Measurements from ENCODE around the gene NFYB. TPM values are rescaled to one million over a fixed set of nuclear protein-coding genes. Genes with fewer than 3 reads are reported as not detected.
"Not testable (repeated sequence)": the region's sequence is repeated elsewhere in the genome, so short reads cannot be mapped to it uniquely, and the experiment has no call there.

Gene NFYB
- total RNA-seq, 1 donor from 2014 or later: 21.6 TPM

DNA sequence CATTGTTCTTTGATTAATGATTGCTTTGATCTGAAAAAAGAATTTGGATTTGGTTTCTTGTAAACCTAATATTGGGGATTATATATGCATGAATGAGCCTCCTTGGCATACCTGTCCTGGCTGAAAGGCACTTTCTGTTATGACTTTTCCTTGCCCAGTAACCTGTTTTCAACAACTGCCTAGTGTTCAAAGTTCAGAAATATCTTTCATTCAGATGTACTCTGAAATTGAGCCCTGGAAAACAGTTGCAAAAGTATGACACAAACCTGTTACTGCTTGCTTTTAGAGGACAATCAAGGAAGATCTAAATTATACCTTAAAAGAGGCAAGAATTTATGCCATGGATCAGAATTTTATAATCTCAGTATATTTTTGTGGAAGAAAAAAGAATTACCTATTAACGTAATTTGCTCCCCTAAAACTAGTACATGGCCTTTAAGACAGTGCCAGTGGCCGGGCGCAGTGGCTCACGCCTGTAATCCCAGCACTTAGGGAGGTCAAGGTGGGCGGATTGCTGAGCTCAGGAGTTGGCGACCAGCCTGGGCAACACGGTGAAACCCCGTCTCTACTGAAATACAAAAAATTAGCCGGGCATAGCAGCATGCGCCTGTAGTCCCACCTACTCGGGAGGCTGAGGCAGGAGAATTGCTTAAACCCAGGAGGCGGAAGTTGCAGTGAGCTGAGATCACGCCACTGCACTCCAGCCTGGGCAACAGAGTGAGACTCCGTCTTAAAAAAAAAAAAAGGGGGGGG lies 23.0 kb downstream of the NFYB start:
- not testable (repeated sequence) for DNase-seq

DNA sequence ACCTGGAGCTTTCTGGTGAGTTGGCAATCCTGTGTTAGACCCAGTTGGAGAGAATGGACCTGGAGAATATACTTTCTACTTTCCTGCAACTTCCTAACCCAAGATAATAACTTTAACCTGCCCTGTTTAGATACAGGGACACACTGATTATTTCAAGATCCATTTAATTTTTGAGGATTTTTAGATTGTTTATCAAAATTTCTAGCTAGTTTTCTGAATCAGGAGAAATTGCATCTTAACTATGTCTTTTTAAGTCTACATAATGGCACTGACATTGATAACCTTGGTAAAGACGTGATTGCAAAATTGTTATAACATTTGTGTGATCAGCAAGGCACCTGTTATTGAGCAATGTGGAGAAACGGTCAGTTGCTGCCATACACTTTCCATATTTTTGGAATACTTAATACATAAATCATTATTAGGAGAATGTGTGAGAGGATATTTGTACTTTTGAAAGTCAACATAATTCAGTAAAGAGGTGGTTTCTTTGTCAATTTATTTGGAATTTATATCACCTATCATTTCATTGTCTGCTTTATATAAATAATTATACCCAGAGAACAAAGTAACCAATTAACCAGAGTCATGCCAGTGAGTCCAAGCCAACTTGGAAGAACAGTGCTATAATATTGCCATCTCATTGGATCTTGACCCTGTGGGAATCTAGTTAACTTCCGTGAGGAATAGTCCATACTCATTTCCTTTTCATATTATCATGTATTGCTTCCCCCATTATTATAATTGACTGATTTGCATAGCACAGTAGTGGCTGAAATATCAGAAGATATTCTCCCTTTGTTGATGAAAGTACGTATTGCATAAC lies 28.4 kb downstream of the NFYB start:
- no peak for DNase-seq

DNA sequence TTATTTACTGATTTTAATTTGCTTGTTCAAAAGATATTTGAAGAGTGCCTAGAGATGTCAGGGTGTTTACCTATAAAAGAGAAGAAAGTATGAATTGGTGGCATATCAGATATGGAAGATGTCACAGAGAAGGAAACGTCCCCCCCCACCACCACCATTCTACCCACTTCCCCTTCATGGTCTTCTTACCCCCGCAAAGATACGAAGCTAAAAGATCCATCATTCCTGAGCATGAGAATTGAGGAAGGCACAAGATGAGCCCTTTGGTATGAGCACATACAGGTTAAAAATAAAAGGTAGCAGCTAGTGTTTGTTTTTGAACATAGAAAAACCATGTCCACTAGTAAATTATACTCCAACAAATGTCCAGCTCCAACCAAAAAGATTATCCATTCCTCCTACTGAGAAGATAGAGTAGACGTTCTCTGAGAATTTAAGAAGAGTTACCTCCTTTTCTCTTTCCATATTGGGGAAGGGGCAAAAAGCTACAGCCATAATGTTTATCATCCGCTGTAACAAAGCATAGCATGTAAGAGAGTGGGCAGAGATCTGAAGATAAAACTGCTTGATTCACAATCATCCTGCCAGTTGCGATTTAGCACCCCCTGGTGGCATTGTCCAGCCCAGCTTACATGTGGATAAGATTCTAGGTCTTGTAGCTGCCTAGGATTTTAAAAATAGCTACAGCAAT lies 29.1 kb downstream of the NFYB start:
- peak; percentile 94 for DNase-seq

DNA sequence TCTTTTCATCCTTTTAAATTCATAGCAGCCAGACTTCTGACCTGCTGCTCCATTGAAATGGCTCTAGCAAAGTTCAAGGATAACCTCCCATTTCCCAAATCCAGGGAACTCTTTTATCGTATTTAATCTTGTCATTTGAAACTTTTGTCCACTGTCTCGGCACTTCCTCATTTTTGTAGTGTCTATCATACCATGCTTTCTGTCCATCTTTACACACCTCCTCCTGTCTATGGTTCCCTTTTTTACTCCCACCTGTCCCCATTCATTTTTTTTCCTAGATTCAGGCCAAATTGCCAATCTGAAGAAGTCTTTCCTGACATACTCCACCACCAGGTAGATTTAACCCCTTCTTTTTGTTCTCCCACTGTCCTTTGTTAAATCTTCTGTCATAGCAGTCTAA lies 31.0 kb downstream of the NFYB start:
- no peak for DNase-seq

GRCh38 chr12:104105461-104105860 lies 32.5 kb downstream of the NFYB start:
- no peak for DNase-seq

DNA sequence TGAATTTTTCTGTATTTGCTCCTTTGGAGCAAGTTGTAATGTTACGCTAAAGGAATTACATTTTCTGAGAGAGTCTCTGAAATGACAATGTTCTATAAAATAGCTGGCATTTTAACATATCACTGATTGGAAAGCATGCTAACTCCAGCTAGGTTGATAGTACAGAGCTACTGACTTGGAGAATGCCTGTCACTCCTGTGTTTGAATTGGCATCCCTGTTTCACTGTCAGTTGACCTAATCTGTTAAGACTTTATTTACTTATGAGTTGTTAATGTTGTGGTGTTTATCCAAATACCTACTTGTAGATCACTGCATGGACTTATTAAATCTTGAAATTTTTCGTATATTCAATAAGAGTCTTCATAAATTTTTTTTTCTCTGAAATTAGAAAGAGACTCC lies 40.1 kb downstream of the NFYB start:
- no peak for DNase-seq

GRCh38 chr12:104095289-104095688 lies 42.7 kb downstream of the NFYB start:
- no peak for DNase-seq

DNA sequence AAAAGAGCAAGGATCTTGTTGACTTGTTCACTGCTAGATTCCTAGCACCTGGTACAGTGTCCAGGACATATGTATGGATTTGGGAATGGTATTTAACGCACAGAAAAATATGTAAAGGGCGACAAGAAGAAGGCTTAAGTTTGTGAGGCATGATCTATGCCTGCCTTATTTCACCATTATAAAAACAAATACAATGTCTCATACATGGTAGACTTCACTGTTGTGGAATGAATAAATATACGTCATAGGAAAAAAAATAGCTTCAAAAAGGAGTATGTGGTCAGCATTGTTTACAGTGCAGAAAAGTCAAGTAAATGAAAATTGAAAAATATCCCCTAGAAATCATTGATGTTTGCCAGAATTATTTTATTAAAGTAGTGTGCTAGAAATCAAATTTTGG lies 43.7 kb downstream of the NFYB start:
- DNase-seq: no peak

GRCh38 chr12:104091136-104091535 lies 46.9 kb downstream of the NFYB start:
- DNase-seq: no peak

- no peak for DNase-seq
Observed at GRCh38 chr12:104090685-104091084, 47.3 kb downstream of the NFYB start.

DNA sequence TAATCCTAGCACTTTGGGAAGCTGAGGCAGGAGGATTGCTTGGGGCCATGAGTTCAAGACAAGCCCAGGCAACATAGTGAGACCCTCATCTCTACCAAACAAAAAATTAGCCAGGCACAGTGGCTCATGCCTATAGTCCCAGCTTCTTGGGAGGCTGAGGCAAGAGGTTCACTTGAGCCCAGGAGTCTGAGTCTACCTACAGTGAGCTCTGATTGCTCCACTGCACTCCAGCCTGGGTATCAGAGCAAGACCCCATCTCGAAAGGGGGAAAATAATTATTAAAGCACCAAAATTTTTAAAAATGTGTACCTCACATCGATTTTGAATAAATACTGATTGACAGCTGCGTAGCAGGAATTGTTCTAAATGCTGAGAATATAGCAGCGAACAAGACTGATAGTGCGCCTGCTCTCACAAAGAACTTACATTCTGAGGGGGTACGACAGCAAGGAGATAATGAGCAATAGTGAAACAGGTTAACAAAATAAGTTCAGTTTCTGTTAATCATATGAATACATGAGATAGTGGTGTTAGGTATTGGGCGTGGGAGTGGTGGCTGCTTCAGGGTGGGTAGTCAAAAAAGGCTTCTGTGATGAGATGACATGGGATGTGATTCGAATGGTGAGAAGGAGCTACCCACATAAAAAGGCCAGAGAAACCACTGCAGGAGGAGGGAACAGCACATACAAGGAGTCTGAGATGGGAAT lies 54.1 kb downstream of the NFYB start:
- no peak for DNase-seq

GRCh38 chr12:104080764-104081163 lies 57.2 kb downstream of the NFYB start:
- DNase-seq: no peak

GRCh38 chr12:104079024-104079423 lies 59.0 kb downstream of the NFYB start:
- DNase-seq: no peak

GRCh38 chr12:104073699-104074098 lies 64.3 kb downstream of the NFYB start:
- no peak for DNase-seq

- DNase-seq: no peak
Observed at GRCh38 chr12:104072099-104072498, 65.9 kb downstream of the NFYB start.

Small RNAs within 50 kb of the gene (small RNA-seq; reads per million reads assigned to genes)
- gene RNA5SP370 (ENCODE audit: low replicate concordance): not detected

Other genes starting within 250 kb of the NFYB start
- 376 TPM for gene HSP90B1, start 207.8 kb downstream of the NFYB start, total RNA-seq
- 31.5 TPM for gene TDG, start 172.3 kb downstream of the NFYB start, total RNA-seq
- 40.3 TPM for gene GLT8D2, start 88.0 kb downstream of the NFYB start, total RNA-seq
- gene HCFC2, start 73.7 kb downstream of the NFYB start, total RNA-seq: 60.9 TPM
- 56.1 TPM for gene TXNRD1, start 77.6 kb upstream of the NFYB start, total RNA-seq
- gene EID3, start 165.5 kb upstream of the NFYB start, total RNA-seq: 3.8 TPM